Mucosa of descending colon (tissue), 3 donors: ENCODE measurements around the gene CTR9. TPM values are rescaled to one million over a fixed set of nuclear protein-coding genes. Genes with fewer than 3 reads are reported as not detected.

Experiments used
- ATAC-seq: fragments of 200-7000 bp; cut with Tn5 transposase; one replicate; pipeline ENCODE4 v1.9.1; 2020; ENCODE audit warnings: mild to moderate bottlenecking, moderate library complexity
- DNase-seq, 3 donors: peaks; one replicate each; pipeline ENCODE4 v3.0.0-alpha.2; 2020
- H3K36me3 ChIP-seq: fragments of 200-600 bp; one replicate; pipeline ENCODE4 v1.8.0; 2021; ENCODE audit warnings: low read depth, mild to moderate bottlenecking
- H3K4me1 ChIP-seq: fragments of 200-600 bp; one replicate; pipeline ENCODE4 v1.8.0; 2021; ENCODE audit warnings: low read depth, mild to moderate bottlenecking
- H3K4me3 ChIP-seq: fragments of 200-600 bp; one replicate; pipeline ENCODE4 v1.8.0; 2021; ENCODE audit warnings: mild to moderate bottlenecking
- H3K9me3 ChIP-seq: fragments of 200-600 bp; one replicate; pipeline ENCODE4 v1.8.0; 2021; ENCODE audit warnings: mild to moderate bottlenecking
- CTCF ChIP-seq: fragments of 200-600 bp; IDR thresholded peaks from one replicate; pipeline ENCODE4 v1.8.0; 2022; ENCODE audit warnings: antibody characterized with exemption, mild to moderate bottlenecking
- intact Hi-C, 2 donors: fragments of 100-400 bp; cut with DNase I in 1 of 2; cut with micrococcal nuclease in 1 of 2; formaldehyde crosslinking; loops; one replicate each; pipeline versions ENCODE4 v1.11.0 to v1.11.1; 2022; cut with DNase I, micrococcal nuclease
- total RNA-seq, 3 donors: library from RNA; stranded (reverse); fragmentation: NEBNext Ultra II Directional in 2 of 3; extraction: Animal tissue kit (Norgen Biotek cat#: 25700) in 2 of 3; gene quantifications; one replicate each; pipeline versions ENCODE4 v1.2.1 to v1.2.4, GENCODE V29; 2021 to 2023
- donor health status: DM: no; HTN: no; CAD: no; lungs with moderate emphysema.
- donor health status: DM: no; HTN: no; CAD: no.
- donor health status: DM: no; HTN: yes; CAD: no.

The CTR9 gene
- total RNA-seq, 3 donors from 2014 or later, result 27.1 to 30.9 (median 27.4) TPM

GRCh38 chr11:10785146-10785474 is 34.1 kb downstream of the CTR9 start:
- Histone ChIP-seq H3K9me3 (no peaks in the 10 kb centered on the region), H3K4me3 (no peak overlapping the region), H3K4me1 (no peaks in the 10 kb centered on the region), H3K36me3 (no peaks in the 10 kb centered on the region)
- no peak for TF ChIP-seq CTCF
- no peak for DNase-seq
- no peak for ATAC-seq
- intact Hi-C loops, result no loop called here

- intact Hi-C loops, result no loop called here
- Histone ChIP-seq H3K4me3 (no peak overlapping the region), H3K36me3 (no peaks in the 10 kb centered on the region), H3K9me3 (no peaks in the 10 kb centered on the region), H3K4me1 (no peaks in the 10 kb centered on the region)
- TF ChIP-seq CTCF, result no peak
- no peak for ATAC-seq
- DNase-seq, result no peak
Observed at GRCh38 chr11:10786451-10786850, 35.4 kb downstream of the CTR9 start.

DNA sequence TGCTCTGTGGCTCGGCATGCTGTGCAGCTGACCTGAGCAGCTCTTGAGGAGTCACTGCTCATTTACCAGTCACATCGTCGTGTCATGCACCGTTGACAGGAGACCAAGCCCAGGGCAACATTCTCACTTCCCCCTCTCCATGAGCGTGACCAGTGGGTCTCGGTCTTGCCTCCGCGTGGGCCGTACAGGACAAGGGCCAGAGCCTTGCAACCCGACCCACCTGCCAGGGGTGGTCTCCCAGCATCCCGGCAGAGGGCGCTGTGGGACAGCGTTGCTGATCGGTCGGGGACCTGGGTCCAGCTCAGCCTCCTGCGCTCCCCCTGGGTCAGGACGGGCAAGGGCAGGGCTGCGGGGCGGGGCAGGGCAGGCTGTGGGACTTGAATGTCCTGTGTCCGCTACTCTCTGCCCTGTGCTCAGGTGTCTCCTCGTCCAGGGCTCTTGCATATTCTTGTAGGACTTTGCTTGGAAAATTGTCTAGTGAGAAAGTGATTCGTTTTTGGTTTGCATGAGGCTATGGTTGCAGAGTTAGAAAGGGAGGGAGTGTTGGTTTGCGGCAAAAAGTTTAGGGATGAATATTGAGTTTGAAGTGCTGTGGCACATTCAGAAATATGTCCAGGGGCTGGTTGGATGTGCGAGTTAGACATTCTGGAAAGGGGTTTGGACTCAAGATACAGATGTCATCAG is 41.5 kb downstream of the CTR9 start:
- TF ChIP-seq CTCF, result peak; percentile 92
- H3K4me3 ChIP-seq, result no peak overlapping the region

GRCh38 chr11:10793470-10794255 is 42.6 kb downstream of the CTR9 start:
- intact Hi-C loops, result no loop called here

More for the DNA sequence above, 41.5 kb downstream of the CTR9 start:
- intact Hi-C loops, result no loop called here
- DNase-seq (peak; percentile 90 to 95 (median 91)), ATAC-seq (peak; percentile 96)
- Histone ChIP-seq H3K9me3 (no peaks in the 10 kb centered on the region), H3K36me3 (no peaks in the 10 kb centered on the region), H3K4me1 (peaks cover 5% of the 10 kb centered on the region)

GRCh38 chr11:10796191-10796590 is 45.1 kb downstream of the CTR9 start:
- Histone ChIP-seq H3K4me3 (no peak overlapping the region), H3K4me1 (peaks cover 8% of the 10 kb centered on the region), H3K36me3 (peaks cover 25% of the 10 kb centered on the region), H3K9me3 (no peaks in the 10 kb centered on the region)
- no peak for TF ChIP-seq CTCF
- DNase-seq (no peak), ATAC-seq (no peak)
- intact Hi-C loops, result loop anchor here (5.0 kb wide), 2 partner anchors 221 to 226 kb away; no protein-coding TSS in a partner anchor

More at GRCh38 chr11:10793470-10794255, 42.6 kb downstream of the CTR9 start:
- DNase-seq (no peak), ATAC-seq (no peak)
- Histone ChIP-seq H3K4me1 (peaks cover 5% of the 10 kb centered on the region), H3K4me3 (no peak overlapping the region), H3K9me3 (no peaks in the 10 kb centered on the region), H3K36me3 (peaks cover 3% of the 10 kb centered on the region)
- no peak for TF ChIP-seq CTCF
